Measurements from ENCODE around the gene ID3. TPM values are rescaled to one million over a fixed set of nuclear protein-coding genes. Genes with fewer than 3 reads are reported as not detected.

Gene ID3
- 100 to 1,000 TPM in 3 of 4 donors, 10 to 100 TPM in 1; 91.1 to 194 (median 149) TPM for total RNA-seq

DNA sequence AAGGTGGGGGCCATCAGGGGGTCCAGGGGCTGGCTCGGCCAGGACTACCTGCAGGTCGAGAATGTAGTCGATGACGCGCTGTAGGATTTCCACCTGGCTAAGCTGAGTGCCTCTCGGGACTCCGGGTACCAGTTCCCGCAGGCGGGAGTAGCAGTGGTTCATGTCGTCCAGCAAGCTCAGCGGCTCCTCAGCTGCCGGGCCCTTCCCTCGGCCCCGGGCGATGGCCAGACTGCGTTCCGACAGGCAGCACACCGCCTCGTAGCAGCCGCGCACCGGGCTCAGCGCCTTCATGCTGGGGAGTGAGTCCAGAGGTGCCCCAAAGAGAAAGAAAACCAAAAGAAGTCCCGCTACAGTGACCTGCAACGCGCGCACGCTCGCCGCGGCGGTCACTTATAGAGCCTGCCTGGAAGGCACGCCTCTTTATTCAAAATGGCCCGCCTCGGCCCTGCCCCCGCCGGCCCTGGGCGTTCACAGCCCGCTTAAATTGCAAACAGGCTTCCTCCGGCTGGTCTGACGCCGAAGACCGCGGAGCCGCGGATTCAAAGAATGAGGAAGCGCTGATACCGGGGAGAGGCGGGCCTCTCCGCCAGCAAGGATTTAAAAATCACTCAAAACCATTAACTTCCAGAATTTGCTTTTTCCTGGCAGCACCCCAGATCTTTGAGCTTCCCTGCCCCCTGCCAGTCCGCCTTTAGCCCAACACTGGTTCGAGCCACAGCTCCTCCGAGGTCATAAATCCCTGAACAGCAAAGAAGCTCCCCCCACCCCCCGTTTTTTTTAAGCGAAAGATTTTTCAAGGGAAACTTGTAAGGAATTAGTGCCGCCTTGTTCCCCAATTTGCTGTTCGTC lies at the start of gene ID3:
Gene ID3, minus strand, starts transcription at position 366 of the 849 bp plus-strand sequence. Its CDS starts 75 bp downstream, at position 291.
- Histone ChIP-seq H3K4me3 (peak within 1 kb of the TSS; percentile 89), H3K27me3 (no peaks in the 10 kb centered on the region), H3K27ac (peak within 1 kb of the TSS; percentile 91), H3K9me3 (no peaks in the 10 kb centered on the region), H3K4me1 (peaks cover 89% of the 10 kb centered on the region), H3K36me3 (no peaks in the 10 kb centered on the region)
- WGBS, result 0% methylated on average over 32 of the region's 57 CpGs
- TF ChIP-seq POLR2AphosphoS5 (IDR thresholded peaks at IDR 0.05) (peak in 2 of 3 donors; percentile 56 to 92), POLR2A (IDR thresholded peaks at IDR 0.05) (peak; percentile 53 to 95)
- TF ChIP-seq, protein P1, sequence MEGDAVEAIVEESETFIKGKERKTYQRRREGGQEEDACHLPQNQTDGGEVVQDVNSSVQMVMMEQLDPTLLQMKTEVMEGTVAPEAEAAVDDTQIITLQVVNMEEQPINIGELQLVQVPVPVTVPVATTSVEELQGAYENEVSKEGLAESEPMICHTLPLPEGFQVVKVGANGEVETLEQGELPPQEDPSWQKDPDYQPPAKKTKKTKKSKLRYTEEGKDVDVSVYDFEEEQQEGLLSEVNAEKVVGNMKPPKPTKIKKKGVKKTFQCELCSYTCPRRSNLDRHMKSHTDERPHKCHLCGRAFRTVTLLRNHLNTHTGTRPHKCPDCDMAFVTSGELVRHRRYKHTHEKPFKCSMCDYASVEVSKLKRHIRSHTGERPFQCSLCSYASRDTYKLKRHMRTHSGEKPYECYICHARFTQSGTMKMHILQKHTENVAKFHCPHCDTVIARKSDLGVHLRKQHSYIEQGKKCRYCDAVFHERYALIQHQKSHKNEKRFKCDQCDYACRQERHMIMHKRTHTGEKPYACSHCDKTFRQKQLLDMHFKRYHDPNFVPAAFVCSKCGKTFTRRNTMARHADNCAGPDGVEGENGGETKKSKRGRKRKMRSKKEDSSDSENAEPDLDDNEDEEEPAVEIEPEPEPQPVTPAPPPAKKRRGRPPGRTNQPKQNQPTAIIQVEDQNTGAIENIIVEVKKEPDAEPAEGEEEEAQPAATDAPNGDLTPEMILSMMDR (IDR thresholded peaks at IDR 0.05), result no peak
- DNase-seq (ENCODE audit: low spot score in 2 of 2), result peak; percentile 98 to 99

GRCh38 chr1:23607944-23608343 lies 48.6 kb upstream of the ID3 start:
- no peak overlapping the region for H3K4me3 ChIP-seq
- H3K27me3 ChIP-seq, result no peaks in the 10 kb centered on the region
- DNase-seq (ENCODE audit: low spot score in 2 of 2), result no peak
- TF ChIP-seq POLR2AphosphoS5 (IDR thresholded peaks at IDR 0.05) (no peak), POLR2A (IDR thresholded peaks at IDR 0.05) (no peak), EP300 (IDR thresholded peaks at IDR 0.05) (no peak)
- TF ChIP-seq, protein P1 (IDR thresholded peaks at IDR 0.05), result no peak
- H3K27ac ChIP-seq, result no peak overlapping the region
- no peaks in the 10 kb centered on the region for H3K36me3 ChIP-seq
- WGBS, result 78% methylated on average over 4 of the region's 4 CpGs
- H3K9me3 ChIP-seq, result no peaks in the 10 kb centered on the region
- H3K4me1 ChIP-seq, result no peaks in the 10 kb centered on the region

- WGBS, result 72% methylated on average over 10 of the region's 10 CpGs
- no peak for DNase-seq (ENCODE audit: low spot score in 2 of 2)
- TF ChIP-seq POLR2A (IDR thresholded peaks at IDR 0.05) (no peak), EP300 (IDR thresholded peaks at IDR 0.05) (no peak), POLR2AphosphoS5 (IDR thresholded peaks at IDR 0.05) (no peak)
- TF ChIP-seq, protein P1 (IDR thresholded peaks at IDR 0.05), result no peak
Observed at GRCh38 chr1:23601968-23602876, 42.9 kb upstream of the ID3 start.

GRCh38 chr1:23601135-23601967 lies 42.0 kb upstream of the ID3 start:
- Histone ChIP-seq H3K4me1 (peaks cover 2% of the 10 kb centered on the region), H3K9me3 (no peaks in the 10 kb centered on the region), H3K36me3 (no peaks in the 10 kb centered on the region), H3K4me3 (no peak overlapping the region), H3K27me3 (no peaks in the 10 kb centered on the region), H3K27ac (no peak overlapping the region)
- TF ChIP-seq POLR2AphosphoS5 (IDR thresholded peaks at IDR 0.05), result no peak
- TF ChIP-seq, protein P1 (IDR thresholded peaks at IDR 0.05), result no peak
- TF ChIP-seq POLR2A (IDR thresholded peaks at IDR 0.05), result no peak
- TF ChIP-seq EP300 (IDR thresholded peaks at IDR 0.05), result no peak
- WGBS, result 81% methylated on average over 11 of the region's 11 CpGs
- no peak for DNase-seq (ENCODE audit: low spot score in 2 of 2)

More at GRCh38 chr1:23601968-23602876, 42.9 kb upstream of the ID3 start:
- Histone ChIP-seq H3K27me3 (no peaks in the 10 kb centered on the region), H3K36me3 (no peaks in the 10 kb centered on the region), H3K9me3 (no peaks in the 10 kb centered on the region), H3K4me3 (no peak overlapping the region), H3K4me1 (peaks cover 2% of the 10 kb centered on the region), H3K27ac (no peak overlapping the region)

Measured in suprapubic skin (tissue), 4 donors.